B cell (primary cell): ENCODE measurements around the gene THSD4.

Experiments used
- EZH2 ChIP-seq: IDR thresholded peaks from 2 replicates; pipeline ENCODE4 v1.6.1; 2012; ENCODE audit warnings: borderline replicate concordance, low read depth, mild to moderate bottlenecking, moderate library complexity, low read length; ENCODE audit not compliant: insufficient read depth, poor library complexity, severe bottlenecking
- TF ChIP-seq, protein P1 (sequence below): fragments of 200-600 bp; IDR thresholded peaks from one replicate; pipeline ENCODE4 v1.8.0; 2022; ENCODE audit warnings: antibody characterized with exemption, mild to moderate bottlenecking

DNA sequence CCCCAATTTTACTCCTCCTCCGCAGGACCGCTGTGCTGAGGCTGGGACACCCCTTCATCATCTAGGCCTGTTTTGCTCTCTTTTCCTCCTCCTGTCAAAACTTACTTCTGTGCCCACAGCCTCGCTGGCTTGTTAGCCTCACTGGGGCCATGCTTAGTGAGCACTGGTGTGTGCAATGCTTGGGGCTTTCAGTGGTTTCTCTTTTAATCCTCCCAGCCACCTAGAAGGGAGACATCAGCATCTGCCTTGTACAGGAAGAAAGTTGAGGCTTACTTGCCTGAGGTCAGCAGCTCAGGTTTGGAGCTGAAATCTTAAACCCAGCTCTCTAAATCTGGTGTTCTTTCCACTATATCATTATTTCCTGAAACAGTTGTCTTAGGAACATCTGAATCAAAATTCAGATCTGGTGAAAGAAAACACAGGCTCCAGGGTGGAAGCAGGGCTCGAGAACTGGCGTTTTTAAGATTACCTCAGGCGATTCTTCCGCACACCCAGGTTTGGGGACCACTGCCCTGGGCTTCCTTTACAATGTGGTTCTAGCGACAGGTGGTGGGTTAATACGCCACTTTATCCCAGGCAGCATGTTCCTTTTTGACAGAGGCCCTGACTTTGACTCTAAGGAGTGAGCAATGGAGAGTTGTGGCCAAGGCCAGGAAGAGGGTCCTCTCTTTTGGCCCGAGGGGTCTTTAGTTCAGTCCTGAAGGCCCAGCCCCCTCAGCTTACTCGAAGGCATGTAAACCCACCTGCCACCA is 3.8 kb downstream of the THSD4 start:
- TF ChIP-seq EZH2: no peak
- TF ChIP-seq, protein P1, sequence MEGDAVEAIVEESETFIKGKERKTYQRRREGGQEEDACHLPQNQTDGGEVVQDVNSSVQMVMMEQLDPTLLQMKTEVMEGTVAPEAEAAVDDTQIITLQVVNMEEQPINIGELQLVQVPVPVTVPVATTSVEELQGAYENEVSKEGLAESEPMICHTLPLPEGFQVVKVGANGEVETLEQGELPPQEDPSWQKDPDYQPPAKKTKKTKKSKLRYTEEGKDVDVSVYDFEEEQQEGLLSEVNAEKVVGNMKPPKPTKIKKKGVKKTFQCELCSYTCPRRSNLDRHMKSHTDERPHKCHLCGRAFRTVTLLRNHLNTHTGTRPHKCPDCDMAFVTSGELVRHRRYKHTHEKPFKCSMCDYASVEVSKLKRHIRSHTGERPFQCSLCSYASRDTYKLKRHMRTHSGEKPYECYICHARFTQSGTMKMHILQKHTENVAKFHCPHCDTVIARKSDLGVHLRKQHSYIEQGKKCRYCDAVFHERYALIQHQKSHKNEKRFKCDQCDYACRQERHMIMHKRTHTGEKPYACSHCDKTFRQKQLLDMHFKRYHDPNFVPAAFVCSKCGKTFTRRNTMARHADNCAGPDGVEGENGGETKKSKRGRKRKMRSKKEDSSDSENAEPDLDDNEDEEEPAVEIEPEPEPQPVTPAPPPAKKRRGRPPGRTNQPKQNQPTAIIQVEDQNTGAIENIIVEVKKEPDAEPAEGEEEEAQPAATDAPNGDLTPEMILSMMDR: no peak
